NCI-H146 (cell line): ENCODE results near the gene SH2B2.
A peak's percentile ranks its signal among the peaks of the same experiment; 100 is the strongest.

Experiments used
- DNase-seq: peaks from one replicate; lab custom pipeline; 2025; lab: John Stamatoyannopoulos, UW

SH2B2 gene

GRCh38 chr7:102286237-102287110 lies at the start of gene SH2B2:
TSS of gene SH2B2 (plus strand) at chr7:102286868. CDS start at chr7:102300551, 13,683 bp downstream.
- DNase-seq: peak; percentile 63

- DNase-seq: no peak
Observed at GRCh38 chr7:102239206-102239820, 47.4 kb upstream of the SH2B2 start.

- DNase-seq: no peak
Observed at GRCh38 chr7:102241431-102241830, 45.2 kb upstream of the SH2B2 start.

- DNase-seq: no peak
Observed at GRCh38 chr7:102244601-102245000, 42.1 kb upstream of the SH2B2 start.

GRCh38 chr7:102248081-102248455 lies 38.6 kb upstream of the SH2B2 start:
- DNase-seq: no peak

- no peak for DNase-seq
Observed at GRCh38 chr7:102248456-102249395, 37.9 kb upstream of the SH2B2 start.

GRCh38 chr7:102251531-102252365 lies 34.9 kb upstream of the SH2B2 start:
- no peak for DNase-seq

GRCh38 chr7:102252366-102252982 lies 34.2 kb upstream of the SH2B2 start:
- no peak for DNase-seq

- DNase-seq: no peak
Observed at GRCh38 chr7:102253066-102253972, 33.3 kb upstream of the SH2B2 start.

GRCh38 chr7:102253973-102254370 lies 32.7 kb upstream of the SH2B2 start:
- DNase-seq: no peak

- no peak for DNase-seq
Observed at GRCh38 chr7:102254521-102254920, 32.1 kb upstream of the SH2B2 start.

- no peak for DNase-seq
Observed at GRCh38 chr7:102255501-102255900, 31.2 kb upstream of the SH2B2 start.

- DNase-seq: no peak
Observed at GRCh38 chr7:102255916-102256315, 30.8 kb upstream of the SH2B2 start.

- DNase-seq: peak; percentile 19
Observed at GRCh38 chr7:102258073-102258748, 28.5 kb upstream of the SH2B2 start.

GRCh38 chr7:102258749-102259107 lies 27.9 kb upstream of the SH2B2 start:
- no peak for DNase-seq

GRCh38 chr7:102260856-102261255 lies 25.8 kb upstream of the SH2B2 start:
- DNase-seq: peak; percentile 12

GRCh38 chr7:102261451-102261850 lies 25.2 kb upstream of the SH2B2 start:
- no peak for DNase-seq

GRCh38 chr7:102262546-102262945 lies 24.1 kb upstream of the SH2B2 start:
- DNase-seq: no peak

GRCh38 chr7:102264367-102264891 lies 22.2 kb upstream of the SH2B2 start:
- DNase-seq: no peak
